Muscle of arm (tissue), 12 donors: ENCODE data around the gene HPSE2. TPM values are rescaled to one million over a fixed set of nuclear protein-coding genes. Genes with fewer than 3 reads are reported as not detected.
"Not testable (repeated sequence)": the region's sequence is repeated elsewhere in the genome, so short reads cannot be mapped to it uniquely, and the experiment has no call there.

Experiments used
- DNase-seq: peaks from one replicate; pipeline ENCODE4 v3.0.0-alpha.2; 2013
- polyA plus RNA-seq, 12 donors: library from polyadenylated mRNA; unstranded; fragments of 120-200 nt; gene quantifications; one replicate each; pipeline ENCODE4 v1.2.1, GENCODE V29; 2013; ENCODE audit not compliant: insufficient read length in 12 of 12

Gene HPSE2
- polyA plus RNA-seq, 12 donors: 0.07 to 1.1 (median 0.36) TPM; not detected in 5

DNA sequence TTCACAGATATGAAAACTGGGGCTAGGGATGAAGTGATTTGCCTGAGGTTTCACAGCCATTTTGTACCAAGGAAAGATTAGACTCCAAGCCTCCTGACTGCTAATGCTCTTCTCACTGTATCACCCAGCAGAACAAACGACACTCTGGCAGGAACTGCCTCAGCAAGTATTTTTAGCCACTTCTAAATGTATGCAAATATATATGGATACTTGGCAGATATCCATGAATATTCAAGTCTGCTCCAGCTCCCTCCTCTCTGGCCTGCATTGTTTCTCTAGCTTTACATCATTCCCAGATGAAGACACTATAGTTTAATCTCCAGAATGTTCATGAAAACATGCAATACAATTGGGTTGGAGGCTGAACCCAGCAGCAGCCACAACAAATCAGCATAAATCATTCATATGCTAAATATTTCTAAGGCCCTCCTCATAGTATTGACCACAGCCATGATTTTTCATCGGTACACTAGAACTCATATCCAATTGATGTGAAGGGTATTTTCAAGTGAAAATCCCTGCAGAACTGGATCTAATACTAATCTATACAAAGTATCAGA is 65.5 kb downstream of the HPSE2 start:
- DNase-seq: no peak

DNA sequence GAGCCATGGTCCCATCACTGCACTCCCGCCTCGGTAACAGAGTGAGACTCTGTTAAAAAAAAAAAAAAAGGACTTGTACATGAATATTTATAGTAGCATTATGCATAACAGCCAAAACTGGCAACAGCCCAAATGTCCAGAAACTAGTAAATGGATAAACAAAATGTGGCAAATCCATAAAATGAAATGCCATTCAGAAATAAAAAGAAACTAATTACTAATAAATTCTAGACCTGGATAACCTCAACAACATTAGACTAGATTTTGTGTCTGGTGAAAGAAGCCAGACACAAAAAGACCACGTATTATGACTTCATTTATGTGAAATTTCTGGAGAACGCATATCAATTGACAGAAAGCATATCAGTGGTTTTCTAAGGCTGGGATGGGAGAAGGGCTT is 74.5 kb downstream of the HPSE2 start:
- no peak for DNase-seq

DNA sequence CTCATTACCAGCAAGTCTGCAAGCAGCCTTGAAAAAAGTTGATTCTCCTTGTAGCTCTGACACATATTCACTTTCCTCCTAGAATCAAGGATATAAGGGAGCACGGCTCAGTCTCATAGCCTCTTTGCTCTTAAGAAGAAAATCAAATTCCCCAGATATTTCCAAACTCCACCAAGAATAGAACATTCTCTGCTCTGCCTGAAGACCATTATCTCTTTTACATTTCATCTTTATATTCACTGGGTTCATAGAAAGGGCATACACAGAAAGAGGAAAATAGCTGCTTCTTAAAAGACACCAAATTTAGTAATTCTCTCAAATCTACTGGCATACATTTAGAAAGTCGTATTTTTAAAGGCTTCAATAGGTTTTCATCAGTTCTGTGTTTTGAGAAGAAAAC is 92.0 kb downstream of the HPSE2 start:
- DNase-seq: no peak

DNA sequence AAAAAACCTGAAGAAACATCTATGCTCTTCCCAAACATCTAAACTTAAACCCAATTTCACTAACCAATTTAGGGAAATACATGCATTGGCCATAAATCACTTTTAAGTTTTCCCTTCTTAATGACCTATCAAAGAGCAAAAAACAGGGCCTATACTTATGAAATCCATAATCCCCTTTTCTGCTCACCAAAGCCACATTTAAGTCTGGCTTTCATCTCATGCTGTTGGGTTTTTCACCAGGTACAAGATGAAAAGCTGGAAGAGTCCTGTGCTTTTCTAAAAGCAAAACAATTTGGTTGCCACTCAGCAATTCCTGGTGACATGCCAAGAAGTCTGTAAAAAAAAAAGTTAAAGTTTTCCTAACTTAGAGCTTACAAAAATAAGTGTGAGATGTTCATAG is 92.6 kb downstream of the HPSE2 start:
- no peak for DNase-seq

DNA sequence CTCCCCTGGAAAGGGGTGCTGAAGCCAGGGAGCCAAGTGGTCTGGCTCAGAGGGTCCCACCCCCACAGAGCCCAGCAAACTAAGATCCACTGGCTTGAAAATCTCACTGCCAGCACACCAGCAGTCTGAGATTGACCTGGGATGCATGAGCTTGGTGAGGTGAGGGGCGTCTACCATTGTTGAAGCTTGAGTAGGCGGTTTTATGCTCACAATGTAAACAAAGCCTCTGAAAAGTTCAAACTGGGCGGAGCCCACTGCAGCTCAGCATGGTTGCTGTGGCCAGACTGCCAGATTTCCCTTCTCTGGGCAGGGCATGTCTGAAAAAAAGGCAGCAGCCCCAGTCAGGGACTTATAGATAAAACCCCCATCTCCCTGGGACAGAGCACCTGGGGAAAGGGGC is 102.8 kb downstream of the HPSE2 start:
- not testable (repeated sequence) for DNase-seq

DNA sequence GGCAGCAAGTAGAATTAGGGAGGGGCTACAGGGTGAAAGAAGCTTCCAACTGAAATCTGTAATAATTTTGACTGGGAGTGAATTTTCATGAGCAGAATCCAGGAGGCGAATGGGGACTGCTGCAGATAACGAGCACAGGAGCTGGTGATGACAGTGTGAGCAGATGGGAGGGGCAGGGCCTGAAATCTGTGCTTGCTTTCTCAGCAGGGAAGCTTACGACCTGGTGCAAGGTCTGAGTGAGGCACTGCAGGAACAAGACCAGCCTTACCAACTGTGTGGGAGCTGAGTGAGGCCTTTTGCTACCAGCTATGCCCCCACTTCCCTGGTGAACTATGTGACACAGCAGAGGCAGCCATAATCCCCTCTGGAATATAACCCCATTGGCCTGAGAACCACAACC is 109.8 kb downstream of the HPSE2 start:
- no peak for DNase-seq

DNA sequence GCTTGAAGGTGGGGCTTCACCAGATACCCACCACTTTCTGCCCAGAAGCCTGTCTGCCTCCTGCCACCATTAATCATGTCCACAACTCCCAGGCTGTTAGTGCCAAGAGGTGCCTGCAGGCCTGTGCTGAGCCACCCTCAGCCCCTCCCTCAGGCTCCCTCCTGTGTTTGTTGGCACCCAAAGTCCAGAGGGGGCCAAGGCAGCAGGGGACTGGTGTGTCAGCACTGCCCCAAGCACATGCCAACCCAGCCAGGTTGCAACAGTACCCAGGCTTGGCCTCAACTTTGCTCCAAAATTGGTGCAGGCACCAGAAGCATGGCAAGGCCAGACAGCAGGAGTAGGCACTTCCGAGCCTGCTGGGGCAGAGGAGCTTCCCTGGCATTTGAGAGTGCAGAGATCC is 111.3 kb downstream of the HPSE2 start:
- no peak for DNase-seq

DNA sequence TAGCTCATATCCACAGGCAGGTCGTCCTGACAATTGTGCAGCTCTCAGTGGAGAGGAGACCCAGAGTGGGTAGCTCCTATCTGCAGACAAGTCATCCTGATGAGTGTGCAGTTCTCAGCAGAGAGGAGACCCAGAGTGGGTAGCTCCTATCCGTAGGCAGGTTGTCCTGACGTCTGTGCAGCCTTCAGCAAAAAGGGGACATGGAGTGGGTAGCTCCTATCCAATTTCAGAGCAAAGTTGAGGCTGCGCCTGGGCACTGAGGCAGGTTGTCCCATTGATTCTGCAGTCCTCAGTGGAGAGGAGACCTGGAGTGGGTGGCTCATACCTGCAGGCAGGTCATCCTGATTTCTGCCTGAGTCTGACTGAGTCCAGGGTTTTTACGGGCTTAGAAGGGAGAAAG is 111.8 kb downstream of the HPSE2 start:
- DNase-seq: no peak

DNA sequence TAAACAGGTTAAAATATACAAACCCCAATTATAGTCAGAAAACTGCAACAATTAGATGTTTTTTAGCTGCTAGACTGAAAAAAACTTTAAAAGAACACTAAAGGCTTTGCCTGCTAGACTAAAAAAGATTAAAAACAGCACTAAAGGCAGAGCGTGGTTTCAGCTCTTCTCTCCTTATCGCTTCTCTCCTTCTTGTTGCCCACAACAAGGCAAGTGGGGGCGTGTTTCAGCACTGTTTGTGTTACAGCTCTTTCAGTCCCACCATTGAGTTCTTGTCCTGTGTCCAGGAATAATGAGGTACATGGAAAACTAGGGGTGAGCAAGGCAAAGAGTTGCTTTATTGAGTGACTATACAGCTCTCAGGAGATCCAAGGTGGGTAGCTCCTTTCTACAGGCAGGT is 112.3 kb downstream of the HPSE2 start:
- no peak for DNase-seq

DNA sequence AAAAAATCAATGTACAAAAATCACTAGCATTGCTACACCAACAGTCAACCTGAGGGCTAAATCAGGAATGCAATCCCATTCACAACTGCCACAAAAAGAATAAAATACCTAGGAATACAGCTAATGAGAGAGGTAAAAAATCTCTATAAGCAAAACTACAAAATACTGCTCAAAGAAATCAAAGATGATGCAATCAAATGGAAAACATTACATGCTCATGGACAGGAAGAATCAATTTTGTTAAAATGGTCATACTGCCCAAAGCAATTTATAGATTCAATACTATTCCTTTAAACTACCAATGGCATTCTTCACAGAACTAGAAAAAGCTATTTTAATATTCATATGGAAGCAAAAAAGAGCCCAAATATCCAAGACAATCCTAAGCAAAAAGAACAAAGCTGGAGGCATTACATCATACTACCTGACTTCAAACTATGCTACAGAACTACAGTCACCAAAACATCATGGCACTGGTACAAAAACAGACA is 116.3 kb downstream of the HPSE2 start:
- no peak for DNase-seq

DNA sequence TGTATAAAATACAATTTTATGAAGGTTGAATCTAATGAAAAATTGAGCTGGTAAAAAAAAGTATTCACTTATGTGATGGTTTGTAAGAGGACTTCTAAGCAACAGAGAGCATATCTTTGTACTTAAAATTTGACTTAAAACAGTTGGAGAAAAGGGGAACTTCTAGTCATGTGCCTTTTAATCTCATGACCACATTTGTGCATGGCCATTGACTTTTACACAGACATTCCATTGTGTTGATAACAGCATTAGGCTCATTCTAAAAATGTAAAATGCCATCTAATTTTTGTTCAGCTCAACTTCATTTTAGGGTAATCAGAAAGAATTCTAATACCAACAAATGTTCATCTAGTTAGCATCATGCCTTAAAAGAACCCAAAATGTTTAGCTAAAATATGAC is 119.9 kb downstream of the HPSE2 start:
- no peak for DNase-seq

DNA sequence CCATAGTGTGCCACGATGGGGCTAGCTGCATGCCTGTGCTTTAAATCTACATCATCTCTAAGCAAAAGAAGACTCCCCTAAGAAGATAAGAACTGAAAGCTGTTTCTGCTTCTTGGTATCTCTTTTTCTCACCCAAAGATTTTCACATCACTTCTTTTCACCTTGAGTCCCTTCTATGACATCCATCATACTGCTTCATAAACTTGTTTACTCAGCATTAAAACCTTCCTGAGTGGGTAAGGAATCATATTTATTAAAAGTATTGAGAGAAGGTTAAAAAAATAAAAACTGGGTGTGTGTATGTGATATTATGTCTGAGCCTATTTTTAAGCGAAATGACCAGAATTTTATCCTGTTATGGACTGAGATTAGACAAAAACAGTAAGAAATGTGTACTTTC is 150.3 kb downstream of the HPSE2 start:
- DNase-seq: no peak

DNA sequence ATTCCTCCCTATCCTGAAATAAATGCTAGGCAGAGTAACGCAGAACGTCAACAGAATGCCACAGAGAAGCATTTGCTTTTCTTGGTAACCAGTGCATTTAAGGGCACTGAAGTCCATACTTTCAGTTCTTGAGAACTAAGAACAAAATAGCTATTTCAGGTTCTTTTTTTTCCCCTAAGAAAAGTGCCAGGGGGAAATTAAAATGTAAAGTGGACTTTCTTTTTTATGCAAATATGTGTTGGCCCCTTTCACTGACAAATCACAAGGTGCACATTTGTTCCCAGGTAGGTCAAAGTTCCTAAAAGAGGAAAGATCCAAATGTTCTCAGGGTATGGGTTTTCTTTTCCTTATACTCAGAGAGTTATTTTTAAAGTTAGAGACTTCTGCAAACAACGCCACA is 151.5 kb downstream of the HPSE2 start:
- no peak for DNase-seq

DNA sequence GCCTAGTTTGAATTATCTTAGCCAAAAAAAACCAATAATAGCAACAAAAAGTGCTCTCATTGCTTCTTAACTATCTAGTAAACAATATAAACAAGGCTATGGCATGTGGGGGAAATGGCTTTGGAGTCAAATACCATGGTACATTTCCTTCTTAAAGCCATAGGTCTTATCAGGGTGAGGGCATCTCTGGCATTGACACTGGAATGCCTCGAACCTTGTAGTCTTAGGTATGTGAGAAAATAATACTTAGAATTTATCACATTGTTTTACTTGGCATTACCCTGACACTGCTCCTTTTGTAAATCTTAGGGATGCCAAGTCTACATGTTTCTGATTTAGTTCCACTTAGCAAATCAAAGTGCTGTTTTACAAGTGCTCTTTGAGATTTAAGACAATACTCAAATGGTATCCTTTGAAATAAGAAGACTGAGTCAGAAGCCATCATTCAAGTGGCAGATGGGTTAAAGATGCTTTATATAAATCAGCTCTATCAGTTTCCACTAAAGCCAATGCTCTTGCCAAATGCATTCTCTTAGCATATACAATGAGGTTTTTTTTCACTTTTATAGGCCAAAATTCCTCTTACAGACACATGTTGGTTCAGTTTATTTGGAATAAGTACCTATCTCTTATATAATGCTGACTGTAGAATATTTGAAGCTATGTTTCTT is 155.2 kb downstream of the HPSE2 start:
- no peak for DNase-seq

DNA sequence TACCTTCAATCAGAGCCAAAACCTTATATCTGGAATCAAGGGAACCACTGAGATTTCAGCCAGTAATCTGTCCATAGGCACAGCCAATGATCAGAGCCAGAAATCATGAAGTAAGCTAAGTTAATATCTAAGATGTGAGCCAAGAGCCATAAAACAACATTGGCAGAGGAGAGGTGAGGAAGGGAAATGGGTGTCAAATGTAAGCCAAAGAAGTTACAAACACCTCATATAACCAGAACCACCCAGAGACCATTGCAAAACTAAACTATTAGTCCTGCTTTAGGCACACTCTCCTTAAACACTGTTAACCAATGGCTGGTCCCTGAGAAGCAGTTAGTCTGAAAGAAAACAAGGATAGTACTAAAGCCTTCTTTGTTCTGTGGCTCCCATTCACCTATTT is 173.1 kb downstream of the HPSE2 start:
- DNase-seq: no peak

DNA sequence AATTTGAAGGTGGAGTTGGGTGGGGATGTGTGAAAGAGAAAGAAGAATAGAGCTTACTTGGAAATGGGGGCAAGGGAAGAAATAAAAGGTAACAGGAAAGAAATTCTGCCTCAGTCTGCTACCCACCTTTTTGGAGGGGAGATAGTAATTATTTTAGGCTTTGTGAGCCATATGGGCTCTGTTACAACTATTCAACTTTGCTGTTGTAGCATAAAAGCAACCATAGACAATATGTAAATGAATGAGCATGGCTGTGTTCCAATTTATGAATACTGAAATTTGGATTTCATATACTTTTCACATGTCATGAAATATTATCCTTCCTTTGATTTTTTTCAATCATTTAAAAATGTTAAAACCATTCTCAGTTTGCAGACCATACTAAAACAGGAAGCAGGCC is 176.9 kb downstream of the HPSE2 start:
- DNase-seq: no peak

DNA sequence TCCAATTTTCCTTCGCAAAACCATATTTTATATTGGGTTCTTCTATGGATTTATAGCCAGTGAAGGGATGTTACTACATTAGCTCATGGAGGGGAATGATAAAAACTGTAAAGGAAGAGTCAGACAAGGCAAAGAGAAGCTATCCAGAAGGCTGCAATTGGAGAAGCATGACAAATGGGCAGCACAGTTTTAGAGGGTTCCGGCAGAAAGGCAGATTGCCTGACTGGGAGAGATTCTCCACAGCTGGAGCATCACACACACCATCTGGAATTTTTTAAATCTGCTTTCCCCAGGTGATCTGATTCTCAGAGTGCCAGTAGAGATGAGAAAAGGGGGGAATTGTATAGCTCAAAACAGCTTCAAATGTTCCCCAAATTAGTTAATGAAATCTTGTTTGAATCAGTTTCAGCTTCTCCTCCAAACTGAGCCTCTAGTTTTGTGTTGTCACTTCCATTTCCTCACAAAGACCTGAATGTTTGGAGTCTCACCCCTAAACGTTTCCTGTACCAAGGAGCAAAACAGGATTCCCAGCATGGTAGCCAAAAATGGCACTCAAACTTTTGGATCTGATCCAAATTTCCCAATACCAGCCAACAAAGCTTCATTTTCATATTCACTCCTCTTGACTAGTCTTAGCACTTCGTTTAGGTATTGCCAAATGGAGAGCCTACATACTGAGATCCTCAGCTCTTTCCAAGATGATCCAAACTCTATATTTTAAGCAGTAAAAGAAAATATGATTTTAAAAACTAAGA is 177.5 kb downstream of the HPSE2 start:
- no peak for DNase-seq

DNA sequence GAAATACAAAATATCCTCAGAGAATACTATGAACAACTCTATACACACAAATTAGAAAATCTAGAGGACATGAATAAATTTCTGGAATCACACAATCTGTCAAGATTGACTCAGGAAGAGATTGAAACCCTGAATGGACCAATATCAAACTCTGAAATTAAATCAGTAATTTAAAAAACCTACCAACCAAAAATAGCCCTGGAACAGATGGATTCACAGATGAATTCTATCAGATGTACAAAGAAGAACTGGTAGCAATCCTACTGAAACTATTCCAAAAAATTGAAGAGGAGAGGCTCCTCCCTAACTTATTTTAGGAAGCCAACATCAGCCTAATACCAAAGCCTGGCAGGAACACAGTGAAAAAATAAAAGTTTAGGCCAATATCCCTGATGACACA is 190.0 kb downstream of the HPSE2 start:
- DNase-seq: no peak

DNA sequence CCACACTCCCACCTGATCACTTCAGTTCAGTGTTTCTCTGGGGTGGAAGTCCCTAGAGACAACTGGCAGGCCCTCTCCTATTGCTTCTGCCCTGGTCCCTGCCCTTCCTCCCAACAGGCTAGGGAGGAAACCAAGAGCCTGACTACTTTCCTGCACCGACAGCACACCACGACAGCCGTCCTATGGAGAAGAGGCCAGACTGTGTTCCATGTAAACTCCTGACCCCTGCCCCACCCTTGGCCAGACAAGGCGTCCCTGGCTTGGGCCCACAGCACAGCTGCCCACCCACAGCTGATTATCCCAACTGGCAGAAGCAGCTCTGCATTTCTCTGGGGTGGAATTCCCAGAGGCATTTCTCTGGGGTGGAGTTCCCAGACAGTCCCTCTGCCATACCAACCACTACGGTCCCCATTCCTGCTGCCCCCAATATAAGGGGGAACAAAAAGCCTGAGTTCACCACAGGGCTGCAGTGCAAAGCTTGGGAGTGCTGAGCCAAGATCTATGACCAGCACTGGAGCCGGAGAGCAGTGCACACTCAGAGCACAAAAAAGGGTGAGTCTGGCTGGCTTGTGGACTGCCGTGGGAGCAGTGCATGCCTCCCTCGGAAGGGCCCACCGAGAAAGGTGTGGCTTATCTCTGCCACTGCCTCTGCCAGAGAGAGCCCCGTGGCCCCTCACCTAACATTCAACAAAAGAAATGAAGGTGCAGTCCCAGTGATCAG is 193.4 kb downstream of the HPSE2 start:
- DNase-seq: no peak

DNA sequence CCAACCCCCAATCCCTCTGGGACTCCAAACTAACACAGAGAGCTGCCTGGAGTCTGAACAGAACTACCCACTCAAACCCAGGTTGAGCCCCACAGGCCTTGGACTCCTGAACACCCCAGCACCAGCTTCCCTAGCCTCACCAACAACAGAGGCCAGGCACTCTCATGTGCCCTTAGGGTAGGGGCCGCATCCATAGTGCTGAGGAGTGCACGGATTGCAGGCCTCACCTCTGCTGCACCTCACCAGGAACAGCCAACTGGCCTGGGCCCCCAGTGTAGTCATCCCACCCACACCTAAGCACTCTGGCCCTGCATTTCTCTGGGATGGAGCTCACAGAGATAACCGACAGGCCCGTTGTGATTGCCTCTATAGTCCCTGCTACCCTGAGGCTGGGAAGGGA is 194.2 kb downstream of the HPSE2 start:
- no peak for DNase-seq

DNA sequence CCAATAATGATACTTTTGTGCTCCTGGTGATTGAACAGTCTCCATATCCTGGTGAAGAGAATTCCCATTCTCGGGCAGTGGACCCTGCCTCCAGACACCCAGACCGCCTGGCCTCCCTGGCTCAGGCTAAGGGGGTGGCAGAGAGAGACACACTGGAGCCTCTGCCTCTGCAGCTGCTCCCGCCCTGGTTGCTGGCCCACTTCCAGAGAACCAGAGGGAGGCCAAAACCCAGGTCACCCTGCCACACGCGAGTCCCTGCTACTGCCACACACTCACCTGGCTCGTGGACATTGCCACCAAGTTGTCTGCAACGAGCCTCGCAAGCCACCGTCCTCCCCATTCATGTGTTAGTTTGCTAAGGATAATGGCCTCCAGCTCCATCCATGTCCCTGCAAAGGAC is 221.8 kb downstream of the HPSE2 start:
- no peak for DNase-seq

DNA sequence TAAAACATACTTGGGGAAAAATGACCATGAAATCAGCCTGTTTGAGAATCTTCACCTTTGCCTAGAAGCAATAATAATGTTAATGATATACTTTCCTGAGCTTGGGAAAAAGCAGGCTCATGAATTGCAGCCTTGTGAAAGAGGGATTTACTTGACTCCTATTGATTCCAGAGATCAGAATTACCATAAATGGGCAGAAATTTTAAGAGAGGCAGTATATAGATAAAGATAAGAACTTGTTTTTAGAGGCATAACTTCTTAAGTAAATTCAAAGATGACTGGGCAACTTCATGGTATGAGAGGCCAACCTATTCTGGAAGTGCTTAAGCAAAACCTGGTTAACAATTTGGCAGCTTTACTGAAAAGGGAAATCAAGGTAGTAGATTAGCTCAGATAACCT is 225.4 kb downstream of the HPSE2 start:
- no peak for DNase-seq

DNA sequence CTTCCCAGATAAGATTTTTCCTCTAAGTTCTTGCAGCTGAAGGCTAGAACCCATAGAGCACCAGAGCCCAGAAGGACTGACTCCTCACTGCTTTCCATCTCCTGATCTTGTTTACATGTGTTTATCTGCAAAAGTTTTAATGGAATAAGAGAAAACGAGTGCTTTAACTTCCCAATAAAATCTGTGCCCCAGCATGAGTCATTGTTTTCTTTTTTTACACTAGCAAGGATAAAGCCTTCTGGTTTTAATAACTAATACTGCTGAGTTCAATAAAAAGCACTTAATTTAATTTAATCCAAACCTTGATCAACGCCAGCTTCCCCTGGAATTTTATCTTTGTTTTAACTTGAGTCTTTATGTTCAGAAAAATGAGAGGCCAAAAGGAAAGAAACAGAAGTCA is 227.6 kb downstream of the HPSE2 start:
- DNase-seq: no peak
